OCI-LY3 (cell line): Measurements from ENCODE around the gene GGPS1.

Experiments used
- H2AFZ ChIP-seq: fragments of 200-600, 300-600 bp; shearing (Covaris generic); 2 replicates; pipeline ENCODE4 v1.6.0; 2014; ENCODE audit warnings: antibody characterized with exemption, low read depth, low read length
- H3K27ac ChIP-seq: fragments of 200-600, 300-600 bp; sonication (generic); 2 replicates; pipeline ENCODE4 v1.5.1; 2014; ENCODE audit warnings: mild to moderate bottlenecking, low read length, moderate library complexity, mixed read lengths
- H3K27me3 ChIP-seq: fragments of 200-600, 300-600 bp; sonication (generic); 2 replicates; pipeline ENCODE4 v1.6.1; 2014; ENCODE audit warnings: low read depth, low read length, mixed read lengths
- H3K36me3 ChIP-seq: fragments of 200-600, 300-600 bp; sonication (generic); replicated peaks from 2 replicates; pipeline ENCODE3; 2014; ENCODE audit warnings: low read depth, low read length, mixed read lengths
- H3K4me1 ChIP-seq: fragments of 300-600, 200-600 bp; sonication (generic); 2 replicates; pipeline ENCODE4 v1.6.1; 2014; ENCODE audit warnings: low read length, mixed read lengths
- H3K4me2 ChIP-seq: fragments of 200-600, 300-600 bp; sonication (generic); 2 replicates; pipeline ENCODE4 v1.6.1; 2014; ENCODE audit warnings: low read length, mixed read lengths
- H3K4me3 ChIP-seq: fragments of 300-600, 200-600 bp; sonication (generic); 2 replicates; pipeline ENCODE4 v1.5.1; 2014; ENCODE audit warnings: antibody characterized with exemption, mild to moderate bottlenecking, low read length, moderate library complexity
- H3K79me2 ChIP-seq: fragments of 300-600, 200-600 bp; shearing (Covaris generic); 2 replicates; pipeline ENCODE4 v1.6.1; 2014; ENCODE audit warnings: mild to moderate bottlenecking, low read length, mixed read lengths
- H3K9ac ChIP-seq: fragments of 300-600, 200-600 bp; shearing (Covaris generic); 2 replicates; pipeline ENCODE4 v1.6.0; 2014; ENCODE audit warnings: mild to moderate bottlenecking, low read length, moderate library complexity
- H3K9me3 ChIP-seq: fragments of 200-600, 300-600 bp; shearing (Covaris generic); 2 replicates; pipeline ENCODE4 v1.6.1; 2014; ENCODE audit warnings: low read length, mixed read lengths; ENCODE audit not compliant: insufficient read depth
- H4K20me1 ChIP-seq: fragments of 200-600, 300-600 bp; sonication (generic); 2 replicates; pipeline ENCODE4 v1.6.1; 2016; ENCODE audit warnings: low read length, mixed read lengths; ENCODE audit not compliant: insufficient read depth
- CTCF ChIP-seq: fragments of 200-600, 300-600 bp; sonication (generic); IDR thresholded peaks from 2 replicates; pipeline ENCODE4 v1.5.1; 2014; ENCODE audit warnings: antibody characterized with exemption, low read length, low read depth
- EZH2phosphoT487 ChIP-seq: fragments of 200-600 bp; shearing (Covaris generic); IDR thresholded peaks from 2 replicates; pipeline ENCODE4 v1.6.1; 2018; ENCODE audit warnings: antibody characterized with exemption, mixed run types, low read depth

The GGPS1 gene

GRCh38 chr1:235320521-235321179 lies 7.7 kb upstream of the GGPS1 start:
- H3K9ac ChIP-seq = no peak overlapping the region
- H3K36me3 ChIP-seq = peaks cover 36% of the 10 kb centered on the region
- H3K4me2 ChIP-seq = no peak overlapping the region
- no peaks in the 10 kb centered on the region for H3K27me3 ChIP-seq
- peaks cover 88% of the 10 kb centered on the region for H4K20me1 ChIP-seq
- TF ChIP-seq EZH2phosphoT487 = no peak
- TF ChIP-seq CTCF = no peak
- H3K4me3 ChIP-seq = no peak overlapping the region
- no peak overlapping the region for H2AFZ ChIP-seq
- H3K27ac ChIP-seq = no peak overlapping the region
- no peaks in the 10 kb centered on the region for H3K9me3 ChIP-seq
- H3K79me2 ChIP-seq = peaks cover 99% of the 10 kb centered on the region
- peaks cover 25% of the 10 kb centered on the region for H3K4me1 ChIP-seq

- Histone ChIP-seq H3K4me1 (peaks cover 24% of the 10 kb centered on the region), H3K9ac (no peak overlapping the region), H3K9me3 (no peaks in the 10 kb centered on the region), H4K20me1 (peaks cover 69% of the 10 kb centered on the region), H2AFZ (no peak overlapping the region), H3K79me2 (peaks cover 91% of the 10 kb centered on the region), H3K4me2 (peak overlapping the region; percentile 80), H3K27ac (peak overlapping the region; percentile 72; the same call in 1 of the 2 replicates), H3K4me3 (peak overlapping the region; percentile 85; the same call in 1 of the 2 replicates), H3K27me3 (no peaks in the 10 kb centered on the region), H3K36me3 (peaks cover 30% of the 10 kb centered on the region)
- TF ChIP-seq CTCF = no peak
- no peak for TF ChIP-seq EZH2phosphoT487
Observed at GRCh38 chr1:235324296-235324695, 4.1 kb upstream of the GGPS1 start.

- Histone ChIP-seq H2AFZ (no peak overlapping the region), H3K9ac (peak overlapping the region; percentile 93), H3K27ac (peak overlapping the region; percentile 72), H3K27me3 (no peaks in the 10 kb centered on the region), H3K4me2 (peak overlapping the region; percentile 80), H3K79me2 (peaks cover 92% of the 10 kb centered on the region), H3K4me1 (peaks cover 27% of the 10 kb centered on the region), H4K20me1 (peaks cover 63% of the 10 kb centered on the region), H3K36me3 (peaks cover 28% of the 10 kb centered on the region), H3K4me3 (peak overlapping the region; percentile 85), H3K9me3 (no peaks in the 10 kb centered on the region)
- TF ChIP-seq EZH2phosphoT487 = no peak
- no peak for TF ChIP-seq CTCF
Observed at GRCh38 chr1:235325139-235325538, 3.2 kb upstream of the GGPS1 start.

- peaks cover 33% of the 10 kb centered on the region for H3K4me1 ChIP-seq
- TF ChIP-seq EZH2phosphoT487 (no peak), CTCF (no peak)
- peaks cover 56% of the 10 kb centered on the region for H4K20me1 ChIP-seq
- H3K4me3 ChIP-seq = peak overlapping the region; percentile 85
- H3K4me2 ChIP-seq = peak overlapping the region; percentile 80
- no peak overlapping the region for H2AFZ ChIP-seq
- no peaks in the 10 kb centered on the region for H3K27me3 ChIP-seq
- peaks cover 92% of the 10 kb centered on the region for H3K79me2 ChIP-seq
- H3K9ac ChIP-seq = peak overlapping the region; percentile 93
- H3K36me3 ChIP-seq = peaks cover 21% of the 10 kb centered on the region
- H3K9me3 ChIP-seq = no peaks in the 10 kb centered on the region
- peak overlapping the region; percentile 72 for H3K27ac ChIP-seq
Observed at GRCh38 chr1:235325854-235326253, 2.5 kb upstream of the GGPS1 start.
